GM19395 (cell line): ENCODE data around the gene RRM1.
"Not testable (repeated sequence)": the region's sequence is repeated elsewhere in the genome, so short reads cannot be mapped to it uniquely, and the experiment has no call there.

Experiments used
- ATAC-seq: cut with Tn5 transposase; IDR thresholded peaks from one replicate; pipeline ENCODE4 v1.9.1; 2021; ENCODE audit warnings: mild to moderate bottlenecking, moderate library complexity; ENCODE audit not compliant: unreplicated experiment

The RRM1 gene

DNA sequence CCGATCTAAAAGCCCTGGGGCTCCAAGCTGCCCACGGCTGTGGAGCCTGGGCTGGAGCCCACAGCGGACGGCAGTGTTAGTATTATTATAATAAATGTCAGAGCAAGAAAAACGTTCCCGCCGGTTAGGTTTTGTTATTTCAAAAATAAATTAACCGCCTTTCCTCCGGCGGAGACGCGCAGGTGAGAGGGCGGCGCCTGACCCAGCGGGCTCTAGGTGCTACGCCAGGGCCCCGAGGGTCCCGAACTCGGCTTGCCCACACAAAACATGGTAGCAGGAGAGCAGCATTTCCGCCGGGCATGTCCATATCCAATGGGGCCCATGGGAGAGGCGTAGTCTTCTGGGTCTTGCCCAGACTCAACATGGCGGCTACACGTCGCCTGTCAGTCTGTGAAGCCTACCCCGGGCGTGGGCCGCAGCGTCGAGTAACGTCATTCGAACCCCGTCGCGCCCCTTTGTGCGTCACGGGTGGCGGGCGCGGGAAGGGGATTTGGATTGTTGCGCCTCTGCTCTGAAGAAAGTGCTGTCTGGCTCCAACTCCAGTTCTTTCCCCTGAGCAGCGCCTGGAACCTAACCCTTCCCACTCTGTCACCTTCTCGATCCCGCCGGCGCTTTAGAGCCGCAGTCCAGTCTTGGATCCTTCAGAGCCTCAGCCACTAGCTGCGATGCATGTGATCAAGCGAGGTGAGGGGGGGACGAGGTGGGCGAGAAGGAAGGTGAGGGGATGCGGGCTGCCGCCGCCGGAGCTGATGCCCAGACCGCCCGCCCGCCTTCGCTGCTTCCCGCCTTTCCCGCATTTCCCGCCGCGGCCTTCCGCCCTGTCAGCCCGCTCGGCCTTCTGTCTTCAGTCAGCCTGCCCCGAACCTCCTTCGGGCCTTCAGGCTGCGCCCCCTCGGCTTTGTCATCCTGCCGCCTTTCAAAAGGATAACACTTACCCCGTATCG is at the start of gene RRM1:
Gene RRM1, plus strand, starts transcription at position 452 of the 944 bp plus-strand sequence. Its CDS starts 214 bp downstream, at position 666.
- peak; percentile 94 for ATAC-seq

- no peak for ATAC-seq
Measured at GRCh38 chr11:4044976-4045646, 49.5 kb upstream of the RRM1 start.

GRCh38 chr11:4048340-4048739 is 46.3 kb upstream of the RRM1 start:
- no peak for ATAC-seq

DNA sequence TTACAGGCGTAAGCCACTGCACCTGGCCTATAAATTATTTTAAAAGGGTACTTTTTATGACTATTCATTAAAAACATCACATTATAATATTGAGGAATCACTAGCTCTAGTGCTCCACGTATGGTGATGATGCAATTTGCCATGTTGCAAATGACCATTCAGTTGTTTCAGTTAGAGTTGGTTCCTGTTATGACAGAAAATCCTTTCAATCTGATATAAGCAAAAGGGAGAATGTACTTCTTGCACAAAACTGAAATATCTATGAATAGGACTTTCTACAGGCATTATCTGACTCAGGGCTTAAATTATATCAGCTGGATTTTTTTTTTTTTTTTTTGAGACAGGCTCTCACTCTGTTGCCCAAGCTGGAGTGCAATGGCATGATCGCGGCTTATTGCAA is 45.6 kb upstream of the RRM1 start:
- ATAC-seq: peak; percentile 60

DNA sequence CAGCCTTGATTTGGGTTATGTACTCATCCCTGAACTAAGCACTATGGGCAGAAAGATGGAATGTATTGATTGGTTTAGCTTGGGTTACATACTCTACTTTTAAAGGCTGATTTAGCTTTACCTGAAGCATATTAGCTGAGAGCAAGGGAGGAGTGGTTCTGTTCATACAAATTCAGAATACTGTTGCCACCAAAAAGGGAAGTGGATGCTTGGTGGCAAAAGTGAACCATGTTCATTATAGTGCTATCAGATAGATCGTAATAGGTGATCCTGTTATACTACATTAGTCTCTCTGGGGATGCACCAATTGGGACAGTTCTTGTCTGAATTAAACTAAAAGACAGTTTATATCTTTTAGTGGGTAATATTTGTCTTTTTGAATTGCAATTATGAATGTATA is 44.5 kb upstream of the RRM1 start:
- no peak for ATAC-seq

DNA sequence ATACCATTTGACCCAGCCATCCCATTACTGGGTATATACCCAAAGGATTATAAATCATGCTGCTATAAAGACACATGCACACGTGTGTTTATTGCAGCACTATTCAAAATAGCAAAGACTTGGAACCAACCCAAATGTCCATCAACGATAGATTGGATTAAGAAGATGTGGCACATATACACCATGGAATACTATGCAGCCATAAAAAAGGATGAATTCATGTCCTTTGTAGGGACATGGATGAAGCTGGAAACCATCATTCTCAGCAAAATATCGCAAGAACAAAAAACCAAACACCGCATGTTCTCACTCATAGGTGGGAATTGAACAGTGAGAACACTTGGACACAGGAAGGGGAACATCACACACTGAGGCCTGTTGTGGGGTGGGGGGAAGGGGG is 41.4 kb upstream of the RRM1 start:
- not testable (repeated sequence) for ATAC-seq

GRCh38 chr11:4054643-4055042 is 40.0 kb upstream of the RRM1 start:
- no peak for ATAC-seq

- ATAC-seq: no peak
Measured at GRCh38 chr11:4059424-4059823, 35.2 kb upstream of the RRM1 start.

DNA sequence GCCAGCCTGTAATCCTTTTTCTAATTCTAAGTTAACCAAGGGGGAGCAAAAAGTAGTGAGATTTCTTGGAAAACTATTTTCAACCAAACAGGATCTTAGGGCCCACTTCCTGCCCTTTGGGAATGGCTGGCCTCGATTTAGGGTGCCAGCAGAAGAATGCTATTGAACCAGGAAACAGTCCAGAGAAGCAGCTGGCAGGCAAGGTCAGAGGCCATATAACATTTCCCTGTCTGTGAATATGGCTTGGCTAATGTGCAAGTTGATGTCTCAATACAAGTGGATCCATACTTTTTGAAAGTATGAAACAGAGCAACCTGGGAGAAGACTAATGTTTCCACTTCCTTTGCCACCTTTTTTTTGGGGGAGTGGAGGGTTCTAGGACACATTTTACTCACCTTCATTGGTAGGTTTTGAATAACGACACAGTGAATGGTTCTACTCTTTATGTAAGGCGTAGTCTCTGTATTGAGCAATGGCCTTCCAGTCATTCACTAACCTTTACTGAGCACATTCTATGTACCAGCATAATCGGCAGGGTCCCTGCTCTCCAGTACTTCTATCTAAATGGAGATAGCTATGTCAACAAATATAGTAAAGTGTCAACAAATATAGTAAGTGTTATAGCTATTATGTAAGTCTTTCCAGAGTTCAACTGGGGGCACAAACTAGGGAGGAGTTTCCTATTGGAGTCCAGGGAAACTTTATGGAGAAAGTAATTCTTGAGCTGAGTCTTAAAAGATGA is 34.2 kb upstream of the RRM1 start:
- no peak for ATAC-seq

DNA sequence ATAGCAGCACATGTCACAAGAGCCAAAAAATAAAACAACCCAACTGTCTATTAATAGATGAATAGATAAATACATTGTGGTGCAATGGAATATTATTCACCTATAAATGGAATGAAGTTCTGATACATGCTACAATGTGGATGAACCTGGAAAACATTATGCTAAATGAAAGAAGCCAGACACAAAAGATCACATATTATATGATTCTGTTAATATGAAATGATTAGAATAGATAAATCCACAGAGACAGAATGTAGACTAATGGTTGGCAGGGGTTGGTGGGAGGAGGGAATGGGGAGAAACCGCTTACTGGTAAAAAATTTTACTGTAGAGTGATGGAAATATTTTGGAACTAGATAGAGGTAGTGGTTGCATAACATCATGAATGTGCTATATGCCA is 32.9 kb upstream of the RRM1 start:
- ATAC-seq: no peak

DNA sequence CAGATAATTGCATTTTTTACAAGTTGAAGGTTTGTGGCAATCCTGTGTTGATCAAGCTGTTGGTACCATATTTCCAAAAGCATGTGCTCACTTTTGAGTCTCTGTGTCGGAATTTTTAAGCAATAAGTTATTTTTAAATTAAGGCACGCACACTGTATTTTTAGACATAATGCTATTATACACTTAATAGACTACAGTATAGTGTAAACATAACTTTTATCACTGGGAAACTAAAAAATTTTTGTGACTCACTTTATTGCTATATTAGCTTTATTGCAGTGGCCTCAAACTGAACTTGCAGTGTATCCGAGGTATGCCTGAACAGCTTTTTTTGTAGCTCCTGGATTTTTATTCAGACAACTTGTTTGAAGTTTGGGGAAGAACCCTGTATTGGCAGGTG is 31.3 kb upstream of the RRM1 start:
- no peak for ATAC-seq

GRCh38 chr11:4064278-4064955 is 30.2 kb upstream of the RRM1 start:
- ATAC-seq: no peak

DNA sequence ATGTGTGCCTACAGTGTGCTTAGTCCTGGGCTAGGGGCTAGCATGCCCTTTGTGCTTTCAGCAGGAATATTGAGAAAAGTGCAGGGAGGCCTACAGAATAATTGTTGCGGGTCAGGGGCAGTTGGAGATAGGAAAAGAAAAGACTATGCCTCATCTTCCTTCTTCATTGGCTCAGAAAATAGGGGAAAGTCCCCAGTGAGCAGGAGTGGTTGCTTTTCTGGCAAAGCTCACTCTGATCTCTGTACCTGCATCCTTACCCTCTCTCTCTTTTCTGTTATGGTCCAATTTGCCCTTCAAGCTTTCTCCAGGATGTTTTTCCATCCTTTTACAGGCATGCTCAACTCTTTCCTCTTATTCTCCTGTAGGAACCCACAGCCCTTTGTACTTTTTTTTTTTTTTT is 29.5 kb upstream of the RRM1 start:
- ATAC-seq: no peak

- ATAC-seq: no peak
Measured at GRCh38 chr11:4065601-4066377, 28.8 kb upstream of the RRM1 start.

- ATAC-seq: no peak
Measured at GRCh38 chr11:4066910-4067309, 27.7 kb upstream of the RRM1 start.

DNA sequence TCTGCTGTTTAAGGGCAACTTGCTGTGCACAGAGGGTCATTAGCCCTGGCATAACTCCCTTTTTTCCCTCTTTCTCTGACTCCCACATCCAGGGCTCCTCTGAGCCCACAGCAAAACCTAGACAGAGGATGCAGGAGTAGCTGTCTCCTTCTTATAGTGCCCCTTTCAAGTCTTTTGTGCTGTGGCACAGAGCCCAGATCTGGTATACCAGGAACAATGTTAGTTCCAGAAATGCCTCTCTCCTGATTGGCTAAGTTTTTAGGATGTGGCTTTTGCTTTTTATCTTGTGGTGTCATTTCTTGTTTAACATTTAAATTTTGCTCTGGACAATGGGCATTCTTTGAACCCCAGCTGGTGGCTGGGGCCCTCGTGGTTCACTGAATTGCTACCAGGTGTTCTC is 25.6 kb upstream of the RRM1 start:
- ATAC-seq: no peak

DNA sequence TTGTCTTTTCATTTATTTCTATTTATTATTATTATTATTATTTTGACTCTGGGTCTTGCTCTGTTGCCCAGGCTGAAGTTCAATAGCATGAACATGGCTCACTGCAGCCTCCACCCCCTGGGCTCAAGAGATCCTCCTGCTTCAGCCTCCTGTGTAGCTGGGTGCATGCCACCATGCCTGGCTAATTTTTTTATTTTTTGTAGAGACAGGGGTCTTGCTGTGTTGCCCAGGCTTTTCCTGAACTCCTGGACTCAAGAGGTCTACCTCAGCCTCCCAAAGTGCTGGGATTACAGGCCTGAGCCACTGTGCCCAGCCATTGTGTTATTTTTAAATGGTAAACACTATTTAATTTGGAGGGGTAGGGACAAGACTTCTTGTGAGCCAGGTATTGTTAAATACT is 23.3 kb upstream of the RRM1 start:
- ATAC-seq: no peak

DNA sequence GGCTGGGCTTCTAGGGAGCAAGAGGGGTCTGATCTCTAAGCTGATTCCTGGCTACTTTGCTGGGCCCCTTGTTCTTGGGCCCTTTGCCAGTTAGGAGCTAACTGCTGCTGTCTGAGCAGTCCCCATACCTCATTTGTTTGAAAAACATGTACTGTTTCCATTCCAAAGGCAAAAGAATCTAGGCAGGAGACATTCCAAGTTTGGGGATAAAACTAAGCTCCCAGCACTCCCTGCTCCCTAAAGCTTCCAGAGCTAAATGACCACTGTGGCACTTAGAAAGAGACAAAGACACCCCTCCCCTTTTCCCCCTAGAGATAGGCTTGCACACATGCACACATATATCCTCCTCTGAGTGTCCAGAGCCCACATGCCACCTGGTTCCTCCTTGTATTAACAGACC is 22.7 kb upstream of the RRM1 start:
- no peak for ATAC-seq

DNA sequence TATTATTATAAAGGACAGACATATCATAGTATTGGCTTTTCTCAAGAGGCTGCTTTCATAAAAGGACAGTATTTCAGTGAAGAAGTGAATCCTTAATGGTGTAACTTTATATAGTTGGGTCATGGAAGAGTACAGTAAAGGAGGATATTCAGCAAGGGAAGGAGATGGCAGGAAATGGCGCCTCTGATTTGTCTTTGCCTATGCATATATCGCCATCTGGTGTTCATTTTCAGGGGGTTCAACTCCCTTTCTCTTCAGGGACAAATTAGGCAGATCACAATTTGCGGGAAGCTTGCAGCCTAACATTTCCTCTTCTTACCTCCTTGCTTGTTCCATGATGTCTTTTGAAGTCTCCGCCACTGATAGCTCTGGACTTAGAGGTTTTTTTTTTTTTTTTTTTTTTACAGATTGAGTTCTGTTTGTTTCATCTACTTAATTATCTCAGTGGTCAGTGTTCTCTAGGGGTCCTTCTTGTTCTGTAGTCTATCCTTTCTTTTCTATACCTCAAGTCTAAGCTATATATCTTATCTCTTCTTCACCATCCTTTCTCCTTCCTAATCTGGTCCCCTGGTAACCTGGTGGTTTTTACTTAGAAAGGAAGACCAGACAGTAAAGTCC is 21.8 kb upstream of the RRM1 start:
- ATAC-seq: peak; percentile 89

DNA sequence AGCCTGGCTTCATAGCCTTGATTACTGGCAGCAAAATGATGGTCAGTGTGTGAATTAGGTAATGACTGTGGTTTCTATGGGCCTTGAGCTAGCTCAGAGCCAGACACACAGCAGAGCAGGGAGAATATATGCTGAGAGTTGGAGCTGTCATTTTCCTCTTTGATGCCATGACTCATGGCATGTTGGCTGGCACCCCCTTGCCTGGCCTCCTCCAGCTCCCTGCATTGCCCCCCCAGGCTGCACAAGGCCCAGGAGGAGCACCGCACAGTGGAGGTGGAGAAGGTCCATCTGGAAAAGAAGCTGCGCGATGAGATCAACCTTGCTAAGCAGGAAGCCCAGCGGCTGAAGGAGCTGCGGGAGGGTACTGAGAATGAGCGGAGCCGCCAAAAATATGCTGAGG is 20.3 kb upstream of the RRM1 start:
- no peak for ATAC-seq
